GM10266 (cell line): Measurements from ENCODE around the gene XPO6.

ENCODE experiments used
- DNase-seq: peaks from one replicate; pipeline ENCODE4 v3.0.0; 2012; ENCODE audit errors: extremely low spot score
- CTCF ChIP-seq: IDR thresholded peaks from 2 replicates; pipeline ENCODE4 v1.5.1; 2012; ENCODE audit warnings: mild to moderate bottlenecking, low read depth; ENCODE audit not compliant: control insufficient read depth, insufficient read depth; ENCODE audit errors: missing control alignments

The XPO6 gene

DNA sequence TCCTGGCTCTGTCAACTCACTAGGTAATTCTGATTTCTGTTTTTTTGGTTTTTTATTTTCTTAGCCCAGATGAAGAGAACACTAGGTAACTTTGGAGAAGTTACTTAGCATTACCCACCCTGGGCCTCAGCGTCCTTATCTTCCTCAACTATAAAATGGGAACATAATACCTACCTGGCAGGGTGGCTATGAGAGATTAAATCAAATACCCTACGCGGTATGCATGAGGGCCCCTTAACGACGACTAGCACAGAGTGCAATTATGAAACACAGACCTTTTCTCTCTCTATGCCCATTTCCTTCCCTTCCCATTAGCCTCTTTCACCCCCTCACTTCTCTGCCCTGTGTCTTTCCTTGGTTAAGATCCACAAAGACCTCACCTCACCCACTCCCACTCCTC, 11.1 kb downstream of the XPO6 start:
- TF ChIP-seq CTCF = no peak

DNA sequence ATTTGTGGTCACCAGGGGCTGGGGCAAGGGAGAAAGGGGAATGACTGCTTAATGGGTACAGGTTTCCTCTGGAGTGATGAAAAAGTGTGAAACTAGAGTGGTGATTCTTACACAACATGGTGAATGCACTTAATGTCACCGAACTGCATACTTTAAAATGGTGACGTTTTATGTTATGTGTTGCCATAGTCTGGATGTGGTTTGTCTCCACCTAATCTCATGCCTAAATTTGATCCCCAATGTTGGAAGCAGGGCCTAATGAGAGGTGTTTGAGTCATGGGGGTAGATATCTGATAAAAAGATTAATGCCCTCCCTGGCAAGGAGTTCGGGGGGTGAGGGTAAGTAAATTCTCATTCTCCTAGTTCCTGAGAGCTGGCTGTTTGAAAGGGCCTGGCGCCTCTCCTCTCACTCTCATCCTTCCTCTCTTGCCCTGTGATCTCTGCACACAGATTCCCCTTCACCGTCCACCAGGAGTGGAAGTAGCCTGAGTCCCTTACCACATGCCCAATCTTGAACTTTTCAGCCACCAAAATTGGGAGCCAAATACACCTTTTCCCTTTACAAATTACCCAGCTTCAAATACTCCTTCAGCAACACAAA, 15.3 kb downstream of the XPO6 start:
- TF ChIP-seq CTCF = no peak
- no peak for DNase-seq

More for the DNA sequence above, 11.1 kb downstream of the XPO6 start:
- no peak for DNase-seq

GRCh38 chr16:28195859-28196258, 15.9 kb downstream of the XPO6 start:
- DNase-seq = no peak
- TF ChIP-seq CTCF = no peak

- TF ChIP-seq CTCF = no peak
- no peak for DNase-seq
Measured at GRCh38 chr16:28193530-28194423, 18.0 kb downstream of the XPO6 start.

GRCh38 chr16:28192806-28193529, 18.8 kb downstream of the XPO6 start:
- DNase-seq = peak; percentile 72
- TF ChIP-seq CTCF = peak; percentile 36

DNA sequence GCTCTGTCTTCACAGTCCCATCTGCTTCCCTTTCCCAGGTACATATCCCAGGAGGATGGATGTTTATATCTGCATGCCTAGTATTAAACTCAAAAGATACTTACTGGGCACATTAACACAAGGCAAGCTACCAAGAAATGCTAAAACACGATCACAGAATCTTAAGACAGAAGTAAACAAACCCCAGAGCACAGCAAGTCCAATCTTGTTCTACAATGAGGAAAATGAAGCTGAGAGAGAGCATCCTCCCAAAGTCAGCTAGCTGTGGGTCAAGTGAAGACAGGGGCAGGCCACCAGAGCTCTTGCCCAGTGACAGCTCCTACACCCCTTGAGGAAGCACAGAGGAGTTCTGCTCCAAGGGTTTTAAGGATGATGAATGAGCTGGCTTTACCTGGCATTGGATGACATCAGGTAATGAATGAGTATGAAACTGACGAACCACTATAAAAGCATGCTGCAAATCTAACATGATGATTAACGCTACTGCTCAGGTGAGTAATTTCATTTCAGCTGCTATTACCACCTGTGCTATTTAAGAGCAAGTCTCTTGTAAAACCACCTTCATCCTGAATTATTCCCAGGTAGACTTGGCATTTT, 20.3 kb downstream of the XPO6 start:
- DNase-seq = no peak
- TF ChIP-seq CTCF = no peak
